ENCODE measurements around the gene KRTAP10-10. TPM values are rescaled to one million over a fixed set of nuclear protein-coding genes. Genes with fewer than 3 reads are reported as not detected.

The KRTAP10-10 gene
- total RNA-seq, 2 experiments from 2014 or later: not detected

DNA sequence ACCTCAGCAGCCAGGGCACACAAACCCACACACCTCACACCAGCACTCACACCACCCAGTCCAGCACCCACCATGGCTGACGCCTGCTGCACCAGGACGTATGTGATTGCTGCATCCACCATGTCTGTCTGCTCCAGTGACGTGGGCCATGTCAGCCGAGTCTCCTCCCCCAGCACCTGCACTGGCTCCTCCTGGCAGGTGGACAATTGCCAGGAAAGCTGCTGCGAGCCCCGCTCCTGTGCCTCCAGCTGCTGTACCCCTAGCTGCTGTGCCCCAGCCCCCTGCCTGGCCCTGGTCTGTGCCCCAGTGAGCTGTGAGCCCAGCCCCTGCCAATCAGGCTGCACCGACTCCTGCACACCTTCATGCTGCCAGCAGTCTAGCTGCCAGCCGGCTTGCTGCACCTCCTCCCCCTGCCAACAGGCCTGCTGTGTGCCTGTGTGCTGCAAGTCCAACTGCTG, 25.1 kb upstream of the KRTAP10-10 start, which contains the start of gene KRTAP10-8:
Gene KRTAP10-8 (plus strand): TSS at position 51 of the 458 bp plus-strand sequence. CDS start 22 bp downstream, at position 73.
- H3K4me1 Mint-ChIP-seq: peaks cover 8% of the 10 kb centered on the region
- H3K4me3 Mint-ChIP-seq: no peak within 1 kb of the TSS
- peaks cover 8% of the 10 kb centered on the region for H3K27me3 Mint-ChIP-seq
- peaks cover 10% of the 10 kb centered on the region for H3K36me3 Mint-ChIP-seq (ENCODE audit: low read depth)
- no peak within 1 kb of the TSS for H3K27ac Mint-ChIP-seq
- CTCF ChIA-PET: no interaction called here
- POLR2A ChIA-PET: no interaction called here
- H3K9me3 Mint-ChIP-seq: peaks cover 32% of the 10 kb centered on the region
- DNase-seq: no peak

DNA sequence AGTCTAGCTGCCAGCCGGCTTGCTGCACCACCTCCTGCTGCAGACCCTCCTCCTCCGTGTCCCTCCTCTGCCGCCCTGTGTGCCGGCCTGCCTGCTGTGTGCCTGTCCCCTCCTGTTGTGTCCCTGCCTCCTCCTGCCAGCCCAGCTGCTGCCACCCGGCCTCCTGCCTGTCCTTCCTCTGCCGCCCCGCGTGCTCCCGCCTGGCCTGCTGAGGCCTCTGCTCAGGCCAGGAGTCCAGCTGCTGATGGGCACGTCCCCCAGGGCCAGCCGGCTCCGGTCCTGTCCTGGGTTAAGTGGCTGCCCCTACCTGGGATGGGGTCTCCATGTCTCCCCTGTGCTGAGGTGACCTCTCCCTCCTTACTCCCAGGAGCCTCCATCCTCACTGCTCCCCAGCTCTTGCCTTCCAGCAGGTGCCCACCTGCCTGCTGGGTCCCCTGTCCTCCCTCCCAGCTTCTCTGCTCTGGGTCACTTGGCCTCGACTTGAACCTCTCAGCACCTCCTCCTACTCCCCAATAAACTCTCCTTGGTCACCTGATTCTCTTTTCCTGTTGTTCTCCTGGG, 24.4 kb upstream of the KRTAP10-10 start:
- Mint-ChIP-seq H3K9me3 (peaks cover 32% of the 10 kb centered on the region), H3K4me3 (no peak overlapping the region), H3K27me3 (peaks cover 8% of the 10 kb centered on the region), H3K4me1 (peaks cover 8% of the 10 kb centered on the region), H3K27ac (no peak overlapping the region), H3K36me3 (ENCODE audit: low read depth) (peaks cover 13% of the 10 kb centered on the region)
- no peak for DNase-seq
- ChIA-PET CTCF (no interaction called here), POLR2A (no interaction called here)

DNA sequence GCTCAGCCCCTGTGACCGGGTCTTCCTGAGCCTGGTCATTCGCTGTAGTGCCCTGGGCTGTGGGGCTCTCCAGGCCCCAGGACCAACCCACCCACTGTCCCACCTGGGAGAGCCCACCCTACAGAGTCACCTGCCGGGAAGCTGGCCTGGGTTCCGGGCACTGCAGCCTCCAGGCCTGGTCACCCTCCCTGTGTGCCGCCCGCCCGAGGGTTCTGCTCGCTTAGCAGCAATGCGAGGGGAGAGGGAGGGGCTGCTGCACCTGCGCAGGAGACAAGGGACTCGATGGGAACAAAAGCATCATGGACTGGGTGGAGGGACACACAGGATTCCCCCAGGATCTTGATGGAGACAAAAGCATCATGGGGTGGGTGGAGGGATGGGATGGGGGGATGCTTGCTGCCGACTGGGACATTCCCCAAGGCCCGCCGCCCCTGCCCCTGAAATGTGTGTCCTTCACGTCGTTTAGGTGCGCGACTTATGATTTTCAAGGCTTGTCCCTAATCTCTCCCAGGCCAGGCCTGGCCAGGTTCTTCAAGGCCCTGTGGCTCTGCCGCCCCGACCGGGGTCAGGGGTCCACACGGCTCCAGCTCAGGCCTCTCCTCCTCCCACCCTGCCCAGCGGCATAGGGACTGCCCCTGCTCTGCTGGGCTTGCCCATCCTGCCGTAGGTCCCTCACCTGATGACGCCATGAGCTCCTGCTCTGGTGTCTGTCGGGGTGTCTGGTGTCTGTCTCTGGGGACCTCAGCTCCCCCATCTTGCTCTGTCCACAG, 23.6 kb upstream of the KRTAP10-10 start:
- Mint-ChIP-seq H3K4me3 (no peak overlapping the region), H3K36me3 (ENCODE audit: low read depth) (peaks cover 17% of the 10 kb centered on the region), H3K4me1 (peaks cover 14% of the 10 kb centered on the region), H3K9me3 (peaks cover 34% of the 10 kb centered on the region), H3K27ac (no peak overlapping the region), H3K27me3 (peaks cover 8% of the 10 kb centered on the region)
- no peak for DNase-seq
- CTCF ChIA-PET: no interaction called here
- POLR2A ChIA-PET: no interaction called here

DNA sequence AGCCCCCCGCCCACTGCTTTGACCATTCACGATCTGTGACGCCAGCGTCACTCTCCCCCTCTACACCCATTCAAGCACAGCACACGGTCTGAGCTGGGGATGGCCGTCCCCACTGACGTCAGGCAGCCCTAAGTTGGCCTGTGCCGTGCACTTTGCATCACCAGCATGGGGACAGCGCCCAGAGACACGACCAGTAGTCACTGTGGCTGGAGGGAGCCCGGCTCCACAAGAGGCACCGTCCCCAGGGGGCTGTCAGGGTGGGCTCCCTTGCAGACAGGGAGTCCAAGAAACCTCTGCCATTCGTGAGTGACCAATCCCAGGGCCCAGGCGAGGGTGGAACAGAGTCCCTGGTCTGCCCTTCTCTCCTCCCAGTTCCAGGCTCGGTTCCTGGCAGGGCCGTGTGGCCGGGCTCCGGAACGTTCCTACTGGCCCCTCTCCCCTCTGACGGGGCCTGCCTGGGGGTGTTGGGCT, 23.0 kb upstream of the KRTAP10-10 start:
- Mint-ChIP-seq H3K36me3 (ENCODE audit: low read depth) (peaks cover 21% of the 10 kb centered on the region), H3K9me3 (peaks cover 35% of the 10 kb centered on the region), H3K4me3 (no peak overlapping the region), H3K27me3 (peaks cover 5% of the 10 kb centered on the region), H3K27ac (no peak overlapping the region), H3K4me1 (peaks cover 20% of the 10 kb centered on the region)
- DNase-seq: no peak
- CTCF ChIA-PET: no interaction called here
- POLR2A ChIA-PET: no interaction called here

DNA sequence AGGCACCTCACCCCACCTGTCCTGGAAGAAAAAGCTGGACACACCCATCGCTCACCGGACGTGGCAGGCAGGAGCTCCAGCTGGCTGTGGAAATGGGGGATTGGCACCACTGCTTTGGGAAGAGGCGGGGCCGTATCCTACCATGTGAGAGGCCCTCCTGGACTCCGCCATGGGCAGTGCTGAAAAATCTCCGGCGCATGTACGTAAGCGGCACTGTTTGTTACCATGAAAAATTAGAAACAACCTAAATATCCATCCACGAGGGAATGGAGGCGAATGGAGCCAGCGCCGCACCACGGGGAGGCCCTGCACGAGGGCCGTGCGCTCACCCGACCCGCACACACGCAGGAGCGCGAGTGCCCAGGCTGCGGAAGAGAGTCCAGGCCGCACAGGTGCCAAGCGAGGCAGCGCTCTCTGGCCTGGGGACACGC, 22.2 kb upstream of the KRTAP10-10 start:
- ChIA-PET POLR2A (no interaction called here), CTCF (interaction anchor here (0.5 to 0.6 kb wide), 2 partner anchors 102 to 344 kb away, joined by 3 to 10 read pairs; no protein-coding TSS in a partner anchor)
- peaks cover 28% of the 10 kb centered on the region for H3K4me1 Mint-ChIP-seq
- H3K27me3 Mint-ChIP-seq: no peaks in the 10 kb centered on the region
- peaks cover 35% of the 10 kb centered on the region for H3K9me3 Mint-ChIP-seq
- H3K4me3 Mint-ChIP-seq: no peak overlapping the region
- H3K27ac Mint-ChIP-seq: no peak overlapping the region
- DNase-seq: no peak
- peaks cover 26% of the 10 kb centered on the region for H3K36me3 Mint-ChIP-seq (ENCODE audit: low read depth)

DNA sequence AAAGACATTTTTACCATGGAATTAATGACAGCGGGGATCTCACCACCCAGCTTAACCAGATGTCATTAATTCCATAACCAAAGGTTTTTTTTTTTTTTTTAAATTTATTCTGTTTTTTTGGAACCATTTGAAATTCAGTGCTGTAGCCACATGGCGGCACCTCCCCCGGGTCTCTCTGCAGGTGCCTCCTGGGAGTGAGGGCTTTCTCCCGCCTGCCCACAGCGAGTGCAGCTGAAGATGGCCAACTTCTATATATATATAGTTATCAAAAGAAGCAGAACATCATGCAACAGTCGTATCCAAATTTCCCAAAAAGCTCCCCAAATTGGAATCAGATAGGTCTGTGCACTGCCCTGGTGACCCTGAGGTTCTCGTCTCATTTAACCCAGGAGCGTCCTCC, 21.7 kb upstream of the KRTAP10-10 start:
- Mint-ChIP-seq H3K9me3 (peaks cover 34% of the 10 kb centered on the region), H3K27ac (no peak overlapping the region), H3K36me3 (ENCODE audit: low read depth) (peaks cover 30% of the 10 kb centered on the region), H3K27me3 (no peaks in the 10 kb centered on the region), H3K4me3 (no peak overlapping the region), H3K4me1 (peaks cover 30% of the 10 kb centered on the region)
- ChIA-PET CTCF (interaction anchor here (0.5 to 0.6 kb wide), 2 partner anchors 103 to 344 kb away, joined by 3 to 10 read pairs; no protein-coding TSS in a partner anchor), POLR2A (no interaction called here)
- DNase-seq: no peak

DNA sequence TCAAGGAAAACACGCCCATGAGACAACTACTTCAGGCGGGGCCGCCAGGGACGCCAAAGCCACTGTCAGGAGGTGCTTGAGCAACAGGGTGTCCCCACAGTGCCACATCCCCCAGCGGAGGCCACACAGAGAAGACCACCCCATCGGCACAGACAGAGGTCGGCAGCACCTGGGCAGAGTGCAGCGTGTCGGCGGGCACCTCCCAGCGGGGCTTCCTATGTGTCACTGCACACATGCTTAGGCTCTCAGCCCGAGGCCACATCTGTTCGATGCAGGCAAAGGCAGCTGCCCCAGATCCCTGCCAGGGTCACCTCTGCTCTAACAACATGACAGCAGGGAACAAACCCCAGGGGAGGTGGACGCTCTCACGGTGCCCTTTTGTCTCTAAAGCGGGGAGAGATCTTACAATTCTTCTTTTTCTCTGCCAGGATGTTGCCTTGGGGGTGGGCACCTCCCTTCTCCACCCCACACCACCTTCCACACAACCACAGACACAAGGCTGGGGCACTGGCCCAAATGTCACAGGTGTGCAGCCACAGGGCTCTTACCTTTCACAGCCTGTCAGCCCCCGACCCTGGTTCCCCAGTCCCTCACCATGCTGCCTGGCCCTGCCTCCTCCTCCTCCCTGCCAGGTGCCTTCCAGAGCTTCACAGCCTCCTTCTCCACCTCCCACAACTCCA, 21.1 kb upstream of the KRTAP10-10 start:
- no peaks in the 10 kb centered on the region for H3K27me3 Mint-ChIP-seq
- no peak overlapping the region for H3K27ac Mint-ChIP-seq
- peaks cover 30% of the 10 kb centered on the region for H3K36me3 Mint-ChIP-seq (ENCODE audit: low read depth)
- CTCF ChIA-PET: no interaction called here
- H3K4me3 Mint-ChIP-seq: no peak overlapping the region
- POLR2A ChIA-PET: interaction anchor here (1.4 kb wide), 1 partner anchor 42 kb away, joined by 3 read pairs; the partner anchor contains the start of gene KRTAP12-3
- H3K4me1 Mint-ChIP-seq: peaks cover 33% of the 10 kb centered on the region
- DNase-seq: no peak
- peaks cover 35% of the 10 kb centered on the region for H3K9me3 Mint-ChIP-seq

DNA sequence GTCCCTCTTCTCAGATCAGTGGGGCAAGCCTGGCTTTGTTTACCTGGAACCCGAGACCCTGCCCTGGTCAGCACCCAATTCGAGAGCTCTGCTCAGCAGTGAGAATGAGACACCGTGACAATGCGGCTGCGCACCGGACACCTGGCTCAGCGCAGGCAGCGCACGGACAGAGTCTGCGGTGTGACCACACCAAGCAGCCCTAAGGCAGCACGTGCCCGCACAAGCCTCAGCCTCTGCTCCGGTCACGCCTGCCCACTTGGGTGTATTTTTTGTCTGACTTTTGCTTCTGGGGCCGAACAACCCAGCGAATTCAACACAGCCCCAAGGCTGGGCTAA, 20.6 kb upstream of the KRTAP10-10 start:
- Mint-ChIP-seq H3K27ac (no peak overlapping the region), H3K4me3 (no peak overlapping the region), H3K9me3 (peaks cover 30% of the 10 kb centered on the region), H3K36me3 (ENCODE audit: low read depth) (peaks cover 30% of the 10 kb centered on the region), H3K27me3 (no peaks in the 10 kb centered on the region), H3K4me1 (peaks cover 33% of the 10 kb centered on the region)
- no peak for DNase-seq
- POLR2A ChIA-PET: interaction anchor here (1.4 kb wide), 1 partner anchor 41 kb away, joined by 3 read pairs; the partner anchor contains the start of gene KRTAP12-3
- CTCF ChIA-PET: no interaction called here

DNA sequence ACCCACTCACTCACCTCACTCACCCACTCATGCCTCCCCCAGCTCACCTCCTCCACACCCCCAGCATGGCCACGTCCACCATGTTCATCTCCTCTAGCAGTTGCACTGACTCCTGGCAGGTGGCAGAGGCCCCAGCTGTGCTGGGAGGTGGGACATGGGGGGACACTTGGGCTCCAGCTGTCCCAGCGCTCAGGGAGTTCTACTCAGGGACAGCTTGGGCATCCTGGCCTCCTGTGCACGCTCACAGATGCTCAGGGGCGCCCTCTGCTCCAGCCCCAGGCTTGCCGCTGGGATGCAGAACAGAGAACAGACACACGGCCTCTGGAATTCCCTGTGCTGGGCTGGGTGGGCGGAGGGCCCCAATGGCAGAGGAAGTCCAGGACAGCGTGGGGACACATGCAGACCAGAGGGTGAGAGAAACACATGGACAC, 20.1 kb upstream of the KRTAP10-10 start:
- Mint-ChIP-seq H3K27me3 (no peaks in the 10 kb centered on the region), H3K9me3 (peaks cover 31% of the 10 kb centered on the region), H3K27ac (no peak overlapping the region), H3K36me3 (ENCODE audit: low read depth) (peaks cover 30% of the 10 kb centered on the region), H3K4me1 (peaks cover 33% of the 10 kb centered on the region), H3K4me3 (no peak overlapping the region)
- CTCF ChIA-PET: no interaction called here
- POLR2A ChIA-PET: interaction anchor here (1.4 kb wide), 1 partner anchor 41 kb away, joined by 3 read pairs; the partner anchor contains the start of gene KRTAP12-3
- no peak for DNase-seq

DNA sequence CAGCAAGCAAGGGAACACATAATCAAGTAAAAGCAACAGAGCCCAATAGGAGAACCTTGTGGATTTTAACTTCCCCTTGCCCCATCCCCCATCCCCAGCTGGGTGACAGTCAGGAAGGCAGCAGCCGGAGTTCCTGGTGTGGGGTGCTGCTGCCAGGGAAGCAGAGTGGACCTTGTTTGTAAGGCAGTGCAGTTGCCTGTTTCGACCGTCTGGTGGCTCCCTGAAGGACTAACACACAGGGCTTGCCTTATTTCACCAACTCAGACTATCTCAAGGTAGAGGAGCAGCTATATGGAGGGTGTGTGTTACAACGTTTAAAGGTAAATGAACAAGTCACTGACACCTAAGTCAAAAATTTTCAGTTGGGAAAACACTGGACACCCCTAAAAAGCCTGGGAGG, 18.7 kb upstream of the KRTAP10-10 start:
- peaks cover 4% of the 10 kb centered on the region for H3K27me3 Mint-ChIP-seq
- H3K4me1 Mint-ChIP-seq: peaks cover 33% of the 10 kb centered on the region
- peak overlapping the region; percentile 73 for H3K27ac Mint-ChIP-seq
- H3K36me3 Mint-ChIP-seq (ENCODE audit: low read depth): peaks cover 41% of the 10 kb centered on the region
- peak overlapping the region; percentile 42 for H3K4me3 Mint-ChIP-seq
- ChIA-PET POLR2A (interaction anchor here (0.7 to 2.0 kb wide), 9 partner anchors 9 to 71 kb away, joined by 3 to 18 read pairs (median 4); partner anchors contain the start of genes KRTAP12-3 and KRTAP12-4), CTCF (interaction anchor here (0.8 to 1.5 kb wide), 6 partner anchors 23 to 182 kb away, joined by 3 to 6 read pairs (median 4); partner anchors contain the start of gene KRTAP12-3)
- peaks cover 37% of the 10 kb centered on the region for H3K9me3 Mint-ChIP-seq
- DNase-seq: no peak

DNA sequence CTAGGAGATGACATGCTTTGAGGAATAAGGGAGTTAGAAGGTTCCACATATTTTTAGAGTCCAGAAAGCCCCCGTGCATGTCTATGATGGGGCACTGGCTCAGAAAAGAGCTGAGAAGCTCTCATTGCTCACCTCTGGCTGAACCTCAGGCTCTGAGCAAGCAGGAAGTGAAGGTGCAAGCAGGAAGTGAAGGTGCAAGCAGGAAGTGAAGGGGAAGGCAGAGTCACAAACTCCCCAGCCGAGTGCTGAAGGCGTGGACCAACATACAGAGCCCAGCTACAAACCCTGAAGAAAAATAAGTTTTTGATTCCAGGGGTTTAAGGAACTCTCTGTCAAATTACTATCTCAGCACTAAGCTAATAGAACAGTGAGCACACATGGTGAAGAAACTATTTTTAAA, 18.2 kb upstream of the KRTAP10-10 start:
- Mint-ChIP-seq H3K27ac (peak overlapping the region; percentile 73), H3K9me3 (peaks cover 41% of the 10 kb centered on the region), H3K4me3 (peak overlapping the region; percentile 42), H3K27me3 (peaks cover 6% of the 10 kb centered on the region), H3K4me1 (peaks cover 33% of the 10 kb centered on the region), H3K36me3 (ENCODE audit: low read depth) (peaks cover 45% of the 10 kb centered on the region)
- ChIA-PET CTCF (interaction anchor here (0.8 to 1.5 kb wide), 6 partner anchors 23 to 182 kb away, joined by 3 to 6 read pairs (median 4); partner anchors contain the start of gene KRTAP12-3), POLR2A (interaction anchor here (0.7 to 2.0 kb wide), 9 partner anchors 9 to 71 kb away, joined by 3 to 18 read pairs (median 4); partner anchors contain the start of genes KRTAP12-3 and KRTAP12-4)
- peak; percentile 71 for DNase-seq

DNA sequence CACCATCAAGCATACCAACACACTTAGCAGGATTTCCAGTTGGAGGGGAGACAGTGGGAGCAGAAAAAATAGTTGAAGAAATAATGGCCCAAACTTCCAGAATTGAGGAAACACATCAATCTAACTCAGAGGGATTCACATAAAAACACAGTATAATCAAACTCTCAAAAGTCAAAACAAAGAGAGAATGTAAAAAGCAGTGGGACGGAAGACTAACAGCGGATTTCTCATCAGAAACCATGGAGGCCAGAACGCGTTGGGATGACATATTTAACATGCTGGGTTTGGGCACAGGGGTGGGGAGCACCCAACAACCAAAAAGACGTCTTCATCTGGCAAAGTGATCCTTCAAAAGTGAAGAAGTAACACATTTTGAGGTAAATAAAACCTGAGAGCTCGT, 17.3 kb upstream of the KRTAP10-10 start:
- no peak for DNase-seq
- Mint-ChIP-seq H3K4me1 (peaks cover 33% of the 10 kb centered on the region), H3K4me3 (no peak overlapping the region), H3K27ac (no peak overlapping the region), H3K36me3 (ENCODE audit: low read depth) (peaks cover 53% of the 10 kb centered on the region), H3K9me3 (peaks cover 50% of the 10 kb centered on the region), H3K27me3 (peaks cover 15% of the 10 kb centered on the region)
- CTCF ChIA-PET: interaction anchor here (1.2 to 1.5 kb wide), 3 partner anchors 38 to 123 kb away, joined by 5 to 6 read pairs (median 5); partner anchors contain the start of gene KRTAP12-3
- POLR2A ChIA-PET: interaction anchor here (1.4 to 2.0 kb wide), 6 partner anchors 10 to 72 kb away, joined by 4 to 18 read pairs (median 7); partner anchors contain the start of genes KRTAP12-3 and KRTAP12-4

Measured in activated CD4-positive, alpha-beta memory T cell treated with anti-CD3 and anti-CD28 coated beads, Interleukin-2, amount 10 ng/mL, durations not matched to agents 7 days and 5 days (primary cell).